NCI-H1417 (cell line): Measurements from ENCODE around the gene SIAH1.
"Not testable (repeated sequence)": the region's sequence is repeated elsewhere in the genome, so short reads cannot be mapped to it uniquely, and the experiment has no call there.

Experiments
- DNase-seq, 3 experiments: peaks; one replicate each; lab custom pipeline; 2025; lab: John Stamatoyannopoulos, UW

The SIAH1 gene

DNA sequence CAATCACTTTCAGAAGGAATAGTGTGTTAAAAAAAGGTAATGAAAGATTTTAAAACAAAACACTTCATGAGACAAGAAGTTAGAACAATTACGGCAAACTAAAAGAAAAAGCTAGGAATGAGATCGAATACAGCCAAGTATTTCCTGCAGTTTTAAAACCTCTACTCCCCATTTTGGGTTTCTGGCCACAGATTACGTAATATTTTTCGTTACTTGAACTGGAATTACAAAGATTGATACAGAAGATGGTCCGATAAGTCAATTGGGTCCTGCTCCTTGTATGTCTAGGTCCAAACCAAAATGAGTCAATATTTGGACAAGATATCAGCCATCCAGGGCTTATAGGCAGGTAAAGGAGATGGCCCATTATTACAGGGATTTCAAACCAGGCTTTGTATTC is 52.2 kb downstream of the SIAH1 start:
- no peak for DNase-seq

DNA sequence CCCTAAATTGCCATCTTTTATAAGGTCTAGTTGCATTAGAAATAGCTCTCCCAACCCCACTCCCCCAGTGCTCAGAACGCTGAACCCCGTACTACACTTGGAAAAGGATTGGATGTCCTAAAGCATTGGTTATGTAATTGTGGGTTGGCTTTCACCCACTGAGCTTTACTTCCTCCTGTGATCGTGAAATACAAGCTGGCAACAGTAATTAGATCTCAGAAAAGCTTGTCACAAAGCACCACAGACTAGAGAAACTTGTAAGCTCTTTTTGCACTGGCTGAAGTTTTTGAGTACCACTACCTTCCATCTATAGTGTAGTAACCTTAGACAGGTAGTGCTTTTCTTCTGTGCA is 54.4 kb downstream of the SIAH1 start:
- no peak for DNase-seq

DNA sequence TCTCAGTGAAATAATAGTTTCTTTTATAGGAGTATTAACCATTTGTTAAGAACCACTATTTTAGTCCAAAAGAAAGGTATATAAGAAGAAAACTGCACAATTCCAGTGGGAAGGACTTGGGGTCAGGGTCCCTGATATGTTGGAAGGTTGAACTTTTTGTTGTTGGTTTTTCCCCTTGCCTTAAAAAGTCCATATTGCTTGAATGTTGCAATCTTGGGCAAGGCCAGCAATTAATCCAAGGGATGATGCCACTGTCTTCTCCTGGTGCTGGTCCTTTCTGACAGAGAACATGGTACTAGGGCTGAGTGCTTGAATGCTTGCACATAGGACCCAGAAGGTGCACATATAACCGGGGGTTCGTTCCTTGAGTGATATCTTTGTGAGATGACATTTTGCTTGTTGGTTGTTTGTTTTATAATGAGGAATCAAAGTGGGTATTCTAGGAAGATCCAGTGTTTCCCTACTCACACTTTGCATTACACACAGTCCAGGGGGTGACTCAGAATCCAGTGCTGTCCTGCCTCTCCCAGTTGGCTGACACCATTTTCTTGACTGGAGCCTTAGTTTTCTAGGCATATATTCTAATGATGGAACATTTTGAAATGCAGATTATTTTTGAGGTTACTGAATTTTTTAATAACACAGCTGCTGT is 54.9 kb downstream of the SIAH1 start:
- DNase-seq: no peak

DNA sequence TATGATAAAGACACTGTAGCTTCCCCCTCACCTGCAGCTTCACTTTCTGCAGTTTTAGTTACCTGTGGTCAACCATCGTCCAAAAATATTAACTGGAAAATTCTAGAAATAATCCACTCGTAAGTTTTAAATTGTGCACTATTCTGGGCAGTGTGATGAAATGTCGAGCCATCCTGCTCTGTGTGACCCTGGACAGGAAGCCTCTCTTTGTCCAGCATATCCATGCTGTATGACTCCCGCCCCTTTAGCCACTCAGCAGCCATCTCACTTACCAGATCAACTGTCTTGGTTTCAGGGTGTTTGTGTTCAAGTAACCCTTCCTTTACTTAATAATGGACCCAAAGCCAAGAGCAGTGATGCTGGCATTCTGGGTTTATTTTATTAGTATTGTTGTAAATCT is 56.1 kb downstream of the SIAH1 start:
- DNase-seq: no peak

DNA sequence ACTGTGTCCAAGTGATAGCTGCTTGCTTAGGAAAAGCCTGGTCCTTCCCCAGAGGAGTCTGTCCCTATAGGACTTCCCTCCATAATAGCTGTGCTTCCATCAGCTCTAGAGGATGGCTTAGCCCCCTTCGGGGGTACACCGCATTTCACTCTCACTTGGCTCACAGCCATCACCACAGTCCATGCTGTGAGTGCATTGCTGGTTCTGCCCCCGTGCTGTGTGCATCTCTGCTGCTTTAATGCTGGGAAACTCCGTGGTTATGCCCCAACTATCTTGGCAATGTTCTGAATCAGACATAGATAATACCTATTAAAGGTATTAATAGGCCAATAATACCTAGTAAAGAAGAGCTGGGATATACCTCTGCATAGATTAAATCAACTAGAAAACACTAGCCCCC is 58.3 kb downstream of the SIAH1 start:
- DNase-seq: no peak

DNA sequence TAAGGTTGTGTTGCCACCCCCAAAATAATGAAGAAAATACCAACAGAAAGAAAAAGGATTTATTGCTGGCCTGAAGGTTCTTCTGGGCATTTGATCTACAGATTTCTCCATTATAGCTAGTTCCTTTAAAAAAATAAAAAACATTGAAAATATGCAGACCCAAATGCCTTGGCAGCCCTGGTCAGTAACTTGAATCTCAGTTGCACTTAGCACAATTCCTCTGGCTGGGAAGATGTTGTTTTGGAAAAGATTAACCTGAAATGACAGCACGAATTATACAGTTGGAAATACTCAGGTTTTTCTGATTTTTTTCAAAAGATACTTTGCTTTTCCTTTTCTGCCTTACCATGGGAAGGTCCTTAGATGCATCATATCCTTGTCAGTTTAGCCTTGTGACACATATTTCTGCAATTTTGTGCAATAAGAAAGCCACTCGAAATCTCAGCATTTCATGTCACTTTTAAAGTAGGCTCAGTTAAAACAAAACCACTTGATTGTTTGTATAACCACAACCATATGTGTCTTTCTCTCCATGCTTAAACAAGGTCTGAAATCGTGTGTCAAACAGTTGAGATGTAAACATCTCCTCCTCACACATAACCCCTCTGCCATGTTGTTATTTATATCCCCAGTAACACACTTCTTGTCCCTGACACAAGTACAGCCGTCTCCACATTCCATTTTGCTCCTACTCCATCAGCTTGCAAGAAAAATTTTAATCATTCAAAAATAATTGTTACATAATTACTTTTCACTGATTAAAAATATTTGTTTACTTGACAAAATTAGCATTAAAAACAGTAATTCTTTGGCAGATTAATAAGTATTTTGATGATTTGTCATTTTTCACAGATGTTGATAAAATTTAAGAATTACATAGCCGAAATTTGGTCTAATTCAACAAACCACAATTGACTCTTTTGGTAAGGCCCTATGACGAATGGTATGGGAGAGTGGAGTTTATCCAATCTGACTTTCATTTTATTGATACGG is 61.1 kb downstream of the SIAH1 start:
- no peak for DNase-seq

DNA sequence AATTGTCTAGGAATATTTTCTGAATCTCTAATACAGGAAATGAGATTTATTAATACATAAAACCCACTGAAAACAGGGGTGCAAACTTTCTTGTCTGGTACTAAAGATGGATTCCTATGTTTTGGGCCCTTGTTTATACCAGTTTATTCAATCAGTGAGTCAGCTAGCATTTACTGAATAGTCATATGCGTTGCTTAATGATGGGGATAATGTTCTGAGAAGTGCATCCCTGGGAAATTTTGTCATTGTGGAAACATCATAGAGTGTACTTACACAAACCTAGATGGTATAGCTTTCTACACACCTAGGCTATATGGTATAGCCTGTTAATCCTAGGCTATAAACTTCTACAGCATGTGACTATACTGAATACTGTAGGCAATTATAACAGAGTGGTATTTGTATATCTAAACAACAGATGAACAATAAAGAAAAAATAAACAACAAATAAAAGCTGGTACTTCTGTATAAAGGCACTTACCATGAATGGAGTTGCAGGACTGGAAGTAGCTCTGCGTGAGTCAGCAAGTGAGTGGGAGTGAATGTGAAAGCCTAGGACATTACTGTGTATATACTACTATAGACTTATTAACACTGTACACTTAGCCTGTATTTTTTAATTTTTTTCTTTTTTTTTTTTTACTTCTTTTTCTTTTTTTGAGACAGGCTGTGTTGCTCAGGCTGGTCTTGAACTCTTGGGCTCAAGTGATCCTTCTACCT is 63.7 kb downstream of the SIAH1 start:
- DNase-seq: no peak

DNA sequence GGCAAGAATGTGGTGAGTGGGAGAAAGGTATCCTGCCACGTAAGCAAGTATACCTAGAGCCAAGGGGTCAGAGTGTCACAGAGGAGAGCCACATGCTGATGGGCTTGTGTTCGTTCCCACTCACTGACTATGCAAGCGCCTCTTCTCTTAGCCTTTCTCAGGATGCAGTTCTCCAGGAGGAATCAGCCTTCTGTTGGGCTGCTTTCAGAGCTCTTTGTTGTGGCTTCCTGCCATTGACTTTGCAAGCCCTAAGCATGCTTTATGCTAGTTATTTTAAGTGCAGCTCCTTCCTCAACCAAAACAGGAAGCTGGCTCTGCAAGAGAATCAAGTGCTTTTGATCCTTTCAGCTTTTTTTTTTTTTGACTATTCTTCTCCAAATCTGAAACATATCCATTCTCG is 66.6 kb downstream of the SIAH1 start:
- no peak for DNase-seq

DNA sequence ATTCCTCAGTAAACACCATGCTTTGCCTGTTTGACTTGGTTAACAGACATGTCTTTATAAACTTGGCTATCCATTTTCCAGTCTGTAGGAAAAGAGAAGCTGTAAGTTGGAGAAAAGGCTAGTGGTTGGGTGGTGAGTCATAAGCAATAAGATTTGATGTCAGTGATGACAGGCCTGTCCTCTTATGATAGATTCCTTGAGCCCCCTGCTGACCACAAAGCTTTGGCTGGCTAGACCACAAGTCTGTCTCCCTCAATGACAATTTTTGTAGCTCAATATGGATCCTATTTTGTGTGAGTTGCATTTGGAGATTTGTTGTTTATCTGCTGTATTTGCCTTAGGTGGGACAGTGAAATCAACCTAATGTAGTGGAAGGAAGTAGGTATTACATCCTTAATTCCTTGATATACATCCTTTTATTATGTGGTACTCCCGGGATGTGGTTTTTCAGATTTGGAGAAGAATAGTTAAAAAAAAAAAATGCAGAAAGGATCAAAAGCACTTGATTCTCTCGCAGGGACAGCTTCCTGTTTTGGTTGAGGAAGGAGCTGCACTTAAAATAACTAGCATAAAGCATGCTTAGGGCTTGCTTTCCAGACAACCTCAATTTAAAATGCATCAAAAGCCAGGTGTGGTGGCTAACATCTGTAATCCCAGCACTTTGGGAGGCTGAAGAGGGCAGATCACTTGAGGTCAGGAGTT is 67.4 kb downstream of the SIAH1 start:
- no peak for DNase-seq

DNA sequence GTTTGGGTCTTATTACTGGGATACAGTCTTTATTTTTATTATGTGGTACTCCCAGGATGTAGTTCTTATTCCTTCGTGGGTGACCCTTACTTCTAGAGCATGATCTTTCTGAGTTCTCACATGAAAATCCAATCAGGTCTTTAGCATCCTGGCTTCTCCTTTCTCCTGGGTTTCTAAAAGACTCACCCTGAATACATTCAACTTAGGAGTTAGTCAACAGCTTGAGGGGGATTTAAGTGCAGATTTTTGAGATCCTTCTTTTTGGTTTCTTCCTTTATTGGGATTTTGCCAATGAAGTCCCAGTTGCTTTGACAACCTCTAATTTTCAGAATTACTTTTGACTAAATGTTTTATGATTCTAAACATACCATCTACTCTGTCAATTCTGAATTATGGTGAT is 68.2 kb downstream of the SIAH1 start:
- no peak for DNase-seq

DNA sequence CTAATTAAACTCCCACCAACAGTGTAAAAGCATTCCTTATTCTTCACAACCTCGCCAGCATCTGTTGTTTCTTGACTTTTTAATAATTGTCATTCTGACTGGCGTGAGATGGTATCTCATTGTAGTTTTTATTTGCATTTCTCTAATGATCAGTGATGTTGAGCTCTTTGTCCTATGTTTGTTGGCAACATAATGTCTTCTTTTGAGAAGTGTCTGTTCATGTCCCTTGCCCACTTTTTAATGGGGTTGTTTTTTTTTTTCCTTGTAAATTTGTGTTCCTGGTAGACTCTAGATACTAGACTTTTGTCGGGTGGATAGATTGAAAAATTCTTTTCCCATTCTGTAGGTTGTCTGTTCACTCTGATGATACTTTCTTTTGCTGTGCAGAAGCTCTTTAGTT is 71.3 kb downstream of the SIAH1 start:
- not testable (repeated sequence) for DNase-seq

DNA sequence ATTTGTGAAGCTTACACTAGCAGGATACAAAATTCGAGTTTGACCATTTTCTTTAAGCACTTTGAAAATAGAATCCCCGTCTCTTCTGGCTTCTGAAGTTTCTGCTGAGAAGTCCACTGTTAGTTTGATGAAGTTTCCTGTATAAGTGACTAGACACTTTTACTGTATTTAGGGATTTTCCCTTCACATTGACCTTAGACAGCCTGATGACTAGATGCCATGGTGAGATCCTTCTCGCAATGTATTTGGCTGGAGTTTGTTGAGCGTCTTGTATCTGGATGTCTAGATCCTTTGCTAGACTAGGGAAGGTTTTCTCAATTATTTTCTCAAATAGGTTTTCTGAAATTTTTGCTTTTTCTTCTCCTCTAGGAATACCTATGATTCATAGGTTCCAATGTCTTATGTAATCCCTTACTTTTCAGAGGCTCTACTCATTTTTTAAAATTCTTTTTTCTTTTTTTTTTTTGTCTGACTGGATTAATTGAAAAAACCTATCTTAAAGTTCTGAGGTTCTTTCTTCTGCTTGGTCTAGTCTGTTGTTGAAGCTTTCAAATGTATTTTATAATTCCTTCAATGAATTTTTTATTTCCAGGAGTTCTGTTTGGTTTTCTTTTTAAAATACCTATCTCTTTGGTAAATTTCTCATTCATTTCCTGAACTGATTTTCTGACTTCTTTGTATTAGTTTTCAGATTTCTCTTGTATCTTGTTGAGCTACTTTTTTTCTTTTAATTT is 74.1 kb downstream of the SIAH1 start:
- DNase-seq: no peak
